Adrenal gland (tissue), 12 donors: ENCODE results near the gene BTBD6. TPM values are rescaled to one million over a fixed set of nuclear protein-coding genes. Genes with fewer than 3 reads are reported as not detected.

Experiments used
- DNase-seq, 7 donors: peaks; one replicate each; pipeline ENCODE4 v3.0.0-alpha.2; 2019 to 2020
- H3K27ac ChIP-seq, 5 donors: fragments of 200-600 bp; sonication (generic) in 4 of 5; 1 replicate in 3 of 5; 2 replicates in 2 of 5; pipeline versions ENCODE4 v1.5.1 to v1.8.0; 2016 to 2020; ENCODE audit warnings: mild to moderate bottlenecking in 1 of 5
- H3K27me3 ChIP-seq: fragments of 200-600 bp; 2 replicates; pipeline ENCODE4 v1.8.0; 2021
- H3K36me3 ChIP-seq, 2 donors: fragments of 200-600 bp; replicated peaks in 1 of 2; 1 replicate in 1 of 2; 2 replicates in 1 of 2; pipeline versions ENCODE4 v1.5.1 to v1.8.0; 2018 to 2022
- H3K4me1 ChIP-seq, 2 donors: fragments of 200-600 bp; replicated peaks in 1 of 2; 1 replicate in 1 of 2; 2 replicates in 1 of 2; pipeline versions ENCODE4 v1.5.1 to v1.8.0; 2018 to 2021
- H3K4me3 ChIP-seq, 4 donors: fragments of 200-600 bp; sonication (generic) in 3 of 4; one replicate each; pipeline ENCODE4 v1.5.1; 2016 to 2018
- H3K9me3 ChIP-seq, 3 donors: fragments of 200-600 bp; sonication (generic) in 1 of 3; replicated peaks in 1 of 3; 1 replicate in 2 of 3; 2 replicates in 1 of 3; pipeline versions ENCODE4 v1.5.1 to v1.8.0; 2016 to 2021
- POLR2A ChIP-seq, 2 donors: fragments of 450-650 bp; IDR thresholded peaks; one replicate each; pipeline ENCODE4 v1.6.1; 2017; ENCODE audit warnings: antibody characterized with exemption in 2 of 2, mild to moderate bottlenecking in 2 of 2, moderate library complexity in 1 of 2
- WGBS, 4 donors: extraction: QIAGEN DNeasy Blood & Tissue Kit in 2 of 4; methylation state at CpG; one replicate each; pipeline versions ENCODE4 v1.1.5 to v1.1.7; 2013 to 2017; 5-methylcytosine and 5-hydroxymethylcytosine counted together
- intact Hi-C, 2 donors: fragments of 100-400 bp; cut with DNase I; formaldehyde crosslinking; loops; one replicate each; pipeline versions ENCODE4 v1.14.1 to v1.15.0; 2022 to 2023
- polyA plus RNA-seq, 3 donors: library from polyadenylated mRNA; stranded (reverse); fragments of 200-250 nt in 2 of 3; fragments of 350-450 nt in 1 of 3; fragmentation: Illumina TruSeq in 1 of 3; extraction: RNeasy Lipid Tissue Mini Kit (QIAGEN cat#74804) in 1 of 3; gene quantifications; one replicate each; pipeline ENCODE4 v1.2.3, GENCODE V29; 2013 to 2014
- total RNA-seq, 9 donors: library from RNA; depleted of rRNA in 4 of 9; stranded (reverse); fragments of >200 nt in 4 of 9; fragments of 120-200 nt in 1 of 9; fragmentation: NEBNext Ultra II Directional in 1 of 9; extraction: Animal tissue kit (Norgen Biotek cat#: 25700) in 1 of 9; gene quantifications; one replicate each; pipeline versions ENCODE4 v1.1.0 to v1.2.4, GENCODE V29; 2013 to 2023
- TF ChIP-seq, protein P1 (sequence below), 6 experiments: fragments of 450-650 bp in 4 of 6; fragments of 200-600 bp in 2 of 6; sonication (generic) in 1 of 6; IDR thresholded peaks; 1 replicate in 5 of 6; 2 replicates in 1 of 6; pipeline versions ENCODE4 v1.5.1 to v1.8.0; 2016 to 2021; ENCODE audit warnings: antibody characterized with exemption in 6 of 6, mild to moderate bottlenecking in 2 of 6, moderate library complexity in 1 of 6
- donor health status: healthy with polysubstance abuse.
- donor health status: Bipolar disorder and iron deficiency.
- donor health status: DM: yes; HTN: yes; CAD: no.
- donor health status: DM: no; HTN: no; CAD: no.
- donor health status: DM: no; HTN: no; CAD: no.
- donor health status: DM: yes; HTN: yes; CAD: no.

BTBD6 gene
- total and polyA plus RNA-seq, 12 donors: 14.3 to 78.5 (median 33.6) TPM

DNA sequence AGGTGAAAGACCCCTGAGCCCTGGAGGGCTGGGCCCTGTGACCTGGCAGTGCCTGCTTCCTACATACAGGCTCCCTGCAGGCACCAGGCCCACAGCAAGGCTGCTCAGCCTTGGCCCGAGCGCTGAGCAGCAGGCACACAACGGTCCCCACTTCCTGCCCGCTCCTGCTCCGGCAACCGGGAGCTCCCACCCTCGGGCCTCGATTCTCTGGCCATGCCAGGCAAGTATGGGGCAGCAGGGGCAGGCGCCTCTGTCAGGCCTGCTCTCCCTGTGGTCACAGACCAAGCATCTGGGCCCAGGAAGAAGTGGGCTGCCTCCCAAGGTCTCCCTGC is 36.6 kb upstream of the BTBD6 start:
- TF ChIP-seq, protein P1, sequence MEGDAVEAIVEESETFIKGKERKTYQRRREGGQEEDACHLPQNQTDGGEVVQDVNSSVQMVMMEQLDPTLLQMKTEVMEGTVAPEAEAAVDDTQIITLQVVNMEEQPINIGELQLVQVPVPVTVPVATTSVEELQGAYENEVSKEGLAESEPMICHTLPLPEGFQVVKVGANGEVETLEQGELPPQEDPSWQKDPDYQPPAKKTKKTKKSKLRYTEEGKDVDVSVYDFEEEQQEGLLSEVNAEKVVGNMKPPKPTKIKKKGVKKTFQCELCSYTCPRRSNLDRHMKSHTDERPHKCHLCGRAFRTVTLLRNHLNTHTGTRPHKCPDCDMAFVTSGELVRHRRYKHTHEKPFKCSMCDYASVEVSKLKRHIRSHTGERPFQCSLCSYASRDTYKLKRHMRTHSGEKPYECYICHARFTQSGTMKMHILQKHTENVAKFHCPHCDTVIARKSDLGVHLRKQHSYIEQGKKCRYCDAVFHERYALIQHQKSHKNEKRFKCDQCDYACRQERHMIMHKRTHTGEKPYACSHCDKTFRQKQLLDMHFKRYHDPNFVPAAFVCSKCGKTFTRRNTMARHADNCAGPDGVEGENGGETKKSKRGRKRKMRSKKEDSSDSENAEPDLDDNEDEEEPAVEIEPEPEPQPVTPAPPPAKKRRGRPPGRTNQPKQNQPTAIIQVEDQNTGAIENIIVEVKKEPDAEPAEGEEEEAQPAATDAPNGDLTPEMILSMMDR (IDR thresholded peaks at IDR 0.05): no peak
- no peak for TF ChIP-seq POLR2A (IDR thresholded peaks at IDR 0.05)
- Histone ChIP-seq H3K27me3 (no peaks in the 10 kb centered on the region), H3K36me3 (peaks cover 0 to 13% of the 10 kb centered on the region in 2 donors), H3K9me3 (no peaks in the 10 kb centered on the region), H3K4me3 (no peak overlapping the region), H3K27ac (no peak overlapping the region), H3K4me1 (peaks cover 0 to 4% of the 10 kb centered on the region in 2 donors)
- no peak for DNase-seq
- WGBS, 4 donors: 86 to 92% (median 92%) methylated on average over 8 to 9 of the region's 9 CpGs; no CpG with 5 or more reads in 1 of the 4 donors
- intact Hi-C loops: no loop called here

DNA sequence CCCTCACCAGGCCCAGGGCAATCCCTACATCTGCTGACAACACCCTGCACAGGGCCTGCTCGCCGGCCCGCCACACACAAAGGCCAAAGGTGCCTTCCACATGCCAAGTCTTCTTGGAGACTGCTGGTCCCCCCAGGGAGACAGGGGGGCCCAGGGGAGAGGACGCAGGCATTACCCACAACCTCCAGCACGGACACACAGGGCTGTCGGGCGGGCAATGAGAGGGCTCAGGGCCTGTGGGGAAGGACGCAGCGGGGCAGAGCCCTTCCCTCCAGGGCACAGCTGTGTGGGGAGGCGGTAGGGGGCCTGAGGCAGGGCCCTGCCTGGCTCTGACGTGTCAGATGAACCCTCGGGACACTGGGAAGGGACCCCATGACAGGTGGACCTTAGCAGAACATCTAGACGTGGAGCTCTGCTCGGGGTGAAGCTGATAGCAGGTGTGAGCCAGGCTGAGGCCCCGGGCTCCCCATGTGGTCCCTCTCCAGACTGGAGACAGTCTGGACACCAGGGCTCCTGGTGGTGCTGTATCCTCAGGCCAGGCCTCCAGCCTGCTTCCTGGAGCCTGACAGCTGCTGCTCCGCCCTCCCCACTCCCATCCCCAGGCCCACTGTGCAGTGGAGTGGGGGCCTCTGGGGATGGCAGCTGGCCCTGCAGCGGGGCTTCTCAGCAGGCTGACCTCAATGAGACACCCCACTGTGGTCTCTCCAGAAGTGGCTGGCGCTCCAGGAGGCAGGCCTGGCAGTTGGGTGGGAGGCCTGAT is 35.6 kb upstream of the BTBD6 start:
- H3K9me3 ChIP-seq: no peaks in the 10 kb centered on the region
- H3K4me3 ChIP-seq: no peak overlapping the region
- DNase-seq: no peak
- TF ChIP-seq, protein P1 (IDR thresholded peaks at IDR 0.05): no peak
- no peak for TF ChIP-seq POLR2A (IDR thresholded peaks at IDR 0.05)
- 86 to 95% (median 91%) methylated on average over 11 to 18 of the region's 18 CpGs for WGBS, 4 donors
- H3K27me3 ChIP-seq: no peaks in the 10 kb centered on the region
- peaks cover 0 to 23% of the 10 kb centered on the region in 2 donors for H3K36me3 ChIP-seq
- H3K27ac ChIP-seq: no peak overlapping the region
- H3K4me1 ChIP-seq: no peaks in the 10 kb centered on the region
- intact Hi-C loops: no loop called here

DNA sequence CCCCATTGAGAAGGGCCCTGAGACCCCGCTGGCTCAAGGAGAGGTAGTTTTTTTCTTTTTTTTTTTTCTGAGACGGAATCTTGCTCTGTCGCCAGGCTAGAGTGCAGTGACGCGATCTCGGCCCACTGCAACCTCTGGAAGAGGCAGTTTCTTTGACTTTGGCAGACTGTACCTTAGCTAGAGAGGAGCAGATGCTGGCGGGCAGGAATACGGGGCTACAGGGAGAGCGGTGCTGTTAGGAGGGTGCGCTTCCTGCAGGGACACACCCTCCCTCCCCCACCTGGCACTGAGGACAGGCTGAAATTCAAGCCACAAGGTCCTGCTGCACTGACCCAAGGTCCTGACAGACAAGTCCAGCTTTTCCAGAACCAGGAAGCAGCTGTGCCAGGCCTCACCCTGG is 35.0 kb upstream of the BTBD6 start:
- intact Hi-C loops: no loop called here
- TF ChIP-seq, protein P1 (IDR thresholded peaks at IDR 0.05): no peak
- TF ChIP-seq POLR2A (IDR thresholded peaks at IDR 0.05): no peak
- DNase-seq: no peak
- Histone ChIP-seq H3K27ac (no peak overlapping the region), H3K27me3 (no peaks in the 10 kb centered on the region), H3K4me3 (no peak overlapping the region), H3K4me1 (no peaks in the 10 kb centered on the region), H3K36me3 (peaks cover 0 to 29% of the 10 kb centered on the region in 2 donors), H3K9me3 (no peaks in the 10 kb centered on the region)
- WGBS, 4 donors: 89 to 93% (median 91%) methylated on average over 10 of the region's 10 CpGs

DNA sequence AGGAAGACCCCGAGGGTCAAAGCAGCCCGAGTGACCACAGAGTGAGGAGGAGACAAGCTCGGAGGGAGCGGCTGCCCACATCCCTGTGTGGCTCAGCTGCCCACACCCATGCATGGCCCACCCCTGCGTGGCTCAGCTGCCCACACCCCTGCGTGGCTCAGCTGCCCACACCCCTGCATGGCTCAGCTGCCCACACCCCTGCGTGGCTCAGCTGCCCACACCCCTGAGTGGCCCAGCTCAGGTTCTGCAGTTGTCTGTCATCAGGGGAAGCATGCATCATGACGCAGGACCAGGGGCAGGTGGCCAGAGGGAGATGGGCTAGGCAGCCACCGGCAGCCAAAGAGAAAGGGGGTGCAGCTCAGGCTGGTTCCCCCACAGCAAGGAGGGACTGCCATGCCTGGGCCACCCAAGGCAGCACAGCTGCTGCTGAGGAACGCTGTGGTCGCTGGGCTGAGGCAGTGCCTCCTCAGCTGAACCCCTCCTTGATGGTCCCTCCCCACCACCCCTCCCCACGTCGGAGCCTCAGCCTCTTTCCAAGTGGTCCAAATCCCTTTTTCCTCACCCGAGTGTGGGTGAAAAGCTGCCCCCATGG is 33.9 kb upstream of the BTBD6 start:
- Histone ChIP-seq H3K27me3 (no peaks in the 10 kb centered on the region), H3K4me3 (no peak overlapping the region), H3K36me3 (peaks cover 0 to 40% of the 10 kb centered on the region in 2 donors), H3K9me3 (no peaks in the 10 kb centered on the region), H3K27ac (no peak overlapping the region), H3K4me1 (no peaks in the 10 kb centered on the region)
- intact Hi-C loops: no loop called here
- TF ChIP-seq, protein P1 (IDR thresholded peaks at IDR 0.05): no peak
- no peak for TF ChIP-seq POLR2A (IDR thresholded peaks at IDR 0.05)
- WGBS, 4 donors: 89 to 91% (median 90%) methylated on average over 12 to 14 of the region's 14 CpGs; no CpG with 5 or more reads in 1 of the 4 donors
- no peak for DNase-seq
